Epithelial cell of prostate (primary cell): Measurements from ENCODE around the gene ACVR1.

ENCODE experiments used
- DNase-seq: peaks from one replicate; pipeline ENCODE4 v3.0.0-alpha.2; 2011; ENCODE audit warnings: low read depth, low spot score
- H3K27ac ChIP-seq: fragments of 450-650 bp; 2 replicates; pipeline ENCODE4 v1.5.1; 2017; ENCODE audit warnings: mild to moderate bottlenecking

ACVR1 gene

DNA sequence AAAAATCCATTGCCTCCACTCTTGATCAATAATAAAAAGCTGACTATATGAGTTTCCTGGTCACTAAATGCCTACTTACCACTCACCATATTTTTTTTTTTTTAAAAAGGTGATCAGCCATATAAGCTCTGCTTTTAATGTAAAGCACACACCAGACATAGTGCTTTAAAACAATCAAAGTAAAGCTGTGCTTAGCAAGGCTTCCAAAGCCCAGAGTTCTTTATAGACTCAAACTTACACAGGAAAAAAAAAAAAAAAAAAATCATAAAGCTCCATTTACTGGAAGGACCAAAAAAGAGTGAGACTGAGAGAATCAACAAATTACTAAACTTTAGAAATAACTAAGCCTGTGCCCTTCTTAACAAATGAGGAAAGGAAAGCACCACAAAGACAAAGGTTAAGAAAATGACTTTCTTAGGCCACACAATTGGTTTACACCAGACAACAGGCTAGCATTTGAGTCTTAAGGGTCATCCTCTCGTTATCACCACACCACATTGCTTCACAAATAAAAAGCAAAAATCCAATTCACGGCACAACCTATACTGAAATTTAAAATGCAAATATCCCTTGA is 11.2 kb downstream of the ACVR1 start:
- H3K27ac ChIP-seq, result no peak overlapping the region
- DNase-seq, result no peak

DNA sequence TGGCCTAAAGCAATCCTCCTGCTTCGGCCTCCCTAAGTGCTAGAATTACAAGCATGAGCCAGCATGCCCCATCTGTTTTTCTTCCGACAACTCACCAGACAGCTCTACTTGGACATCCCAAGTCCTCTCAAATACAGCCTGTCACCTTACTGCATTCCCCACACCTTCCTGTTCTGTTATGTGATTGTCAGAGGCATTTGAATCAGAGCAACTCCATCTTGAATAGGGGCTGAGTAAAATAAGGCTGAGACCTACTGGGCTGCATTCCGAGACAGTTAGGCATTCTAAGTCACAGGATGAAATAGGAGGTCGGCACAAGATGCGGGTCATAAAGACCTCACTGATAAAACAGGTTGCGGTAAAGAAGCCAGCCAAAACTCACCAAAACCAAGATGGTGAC is 17.3 kb downstream of the ACVR1 start:
- H3K27ac ChIP-seq, result peak overlapping the region; percentile 60
- no peak for DNase-seq

DNA sequence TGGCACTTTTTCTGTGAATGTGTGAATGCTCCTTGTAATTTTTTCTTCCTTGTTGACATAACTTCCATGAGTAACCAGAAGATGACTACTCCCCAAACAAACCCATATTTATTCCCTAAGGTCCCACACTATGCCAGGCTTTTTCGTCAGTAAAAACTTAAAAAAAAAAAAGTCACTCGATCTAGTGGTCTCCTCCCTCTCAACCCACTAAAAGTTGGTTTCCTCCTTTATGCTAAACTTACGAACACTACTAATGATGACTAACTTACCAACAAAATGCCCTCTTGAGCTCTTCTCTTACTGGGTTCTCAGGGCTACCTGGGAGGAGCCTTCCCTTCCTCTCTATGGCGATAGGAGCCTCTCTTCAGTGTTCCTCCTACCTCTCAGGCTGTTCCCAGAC is 18.2 kb downstream of the ACVR1 start:
- H3K27ac ChIP-seq, result peak overlapping the region; percentile 60
- no peak for DNase-seq

DNA sequence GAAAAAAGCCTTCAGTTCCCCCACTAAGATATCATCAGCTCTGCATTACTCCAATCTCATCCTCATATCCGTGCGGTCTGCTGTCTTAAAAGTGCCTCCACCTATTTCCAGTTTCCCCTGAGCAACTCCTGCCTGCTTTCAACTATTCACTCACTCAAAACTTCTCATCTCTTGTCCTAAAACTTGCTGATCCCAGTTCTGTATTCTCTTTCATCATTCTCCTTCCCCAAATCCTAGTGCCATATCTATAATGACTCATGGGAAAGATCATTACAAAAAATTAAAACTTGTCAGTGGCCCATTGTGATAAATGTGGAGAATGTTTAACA is 20.0 kb downstream of the ACVR1 start:
- peak overlapping the region; percentile 87 for H3K27ac ChIP-seq
- no peak for DNase-seq

DNA sequence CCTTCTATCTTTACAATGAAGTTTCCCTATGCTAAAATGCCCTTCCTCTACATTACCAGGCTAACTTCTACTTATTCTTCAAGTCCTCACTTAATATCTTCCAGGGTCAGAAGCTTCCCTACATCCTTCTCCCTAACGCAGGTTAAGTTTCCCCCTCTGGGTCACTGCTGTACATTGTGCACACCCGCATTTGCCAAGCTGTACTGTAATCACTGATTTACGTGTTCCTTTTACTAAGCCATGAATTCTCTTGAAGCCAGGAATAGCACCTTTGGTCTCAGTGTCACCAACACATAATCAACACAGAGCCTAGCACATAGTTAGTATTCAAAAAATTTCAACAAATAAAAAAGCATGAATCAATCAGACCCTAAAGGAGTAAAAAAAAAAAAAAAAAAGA is 22.3 kb downstream of the ACVR1 start:
- no peak overlapping the region for H3K27ac ChIP-seq
- no peak for DNase-seq

DNA sequence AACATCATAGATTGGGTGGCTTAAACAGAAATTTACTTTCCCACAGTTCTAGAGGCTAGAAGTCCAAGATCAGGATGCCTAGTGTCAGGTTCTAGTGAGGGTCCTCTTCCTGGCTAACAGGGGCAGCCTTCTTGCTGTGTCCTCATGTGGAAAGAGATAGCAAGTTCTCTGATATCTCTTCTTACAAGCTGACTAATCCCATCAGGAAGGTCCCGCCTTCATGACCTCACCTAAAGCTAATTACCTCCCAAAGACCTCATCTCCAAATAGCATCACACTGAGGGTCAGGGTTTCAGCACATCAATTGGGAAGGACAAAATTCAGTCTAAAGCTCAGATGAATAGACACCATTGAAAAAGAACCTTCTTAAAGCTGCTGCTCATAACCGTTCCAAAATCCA is 22.9 kb downstream of the ACVR1 start:
- H3K27ac ChIP-seq, result no peak overlapping the region
- no peak for DNase-seq

DNA sequence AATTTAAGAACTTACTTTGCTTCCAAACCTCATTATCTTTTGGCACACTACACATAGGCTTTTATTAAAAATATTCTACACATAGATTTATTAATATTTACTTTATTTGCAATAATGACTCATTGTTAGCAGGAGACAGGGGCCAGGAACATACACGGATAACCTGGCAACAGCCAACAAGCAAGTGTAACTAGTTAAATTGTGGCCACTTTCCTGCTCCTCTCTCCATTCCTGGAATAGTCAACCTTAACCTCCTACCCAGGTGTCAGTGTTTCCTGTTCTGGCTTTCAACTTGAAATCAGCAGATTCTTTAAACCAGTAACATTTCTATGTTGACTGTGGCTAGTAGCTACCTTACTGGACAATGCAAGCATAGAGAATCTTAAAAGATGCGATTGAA is 26.5 kb downstream of the ACVR1 start:
- no peak overlapping the region for H3K27ac ChIP-seq
- no peak for DNase-seq

DNA sequence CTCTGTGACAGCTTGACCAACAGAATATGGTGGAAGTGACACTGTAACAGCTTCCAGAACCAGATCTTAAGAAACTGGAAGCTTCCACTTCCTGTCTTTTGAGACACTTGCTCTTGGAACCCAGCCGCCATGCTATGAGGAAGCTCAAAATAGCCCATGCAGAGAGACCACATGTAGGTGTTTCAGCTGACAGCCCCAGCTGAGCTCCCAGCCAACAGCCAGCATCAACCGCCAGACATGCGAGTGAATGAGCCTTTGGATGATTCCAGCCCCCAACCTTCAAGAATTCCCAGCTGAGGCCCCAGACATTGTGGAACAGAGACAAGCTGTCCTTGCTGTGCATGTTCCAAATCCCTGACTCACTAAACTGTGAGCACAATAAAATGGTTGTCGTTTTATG is 27.9 kb downstream of the ACVR1 start:
- no peak for DNase-seq
- H3K27ac ChIP-seq, result no peak overlapping the region

DNA sequence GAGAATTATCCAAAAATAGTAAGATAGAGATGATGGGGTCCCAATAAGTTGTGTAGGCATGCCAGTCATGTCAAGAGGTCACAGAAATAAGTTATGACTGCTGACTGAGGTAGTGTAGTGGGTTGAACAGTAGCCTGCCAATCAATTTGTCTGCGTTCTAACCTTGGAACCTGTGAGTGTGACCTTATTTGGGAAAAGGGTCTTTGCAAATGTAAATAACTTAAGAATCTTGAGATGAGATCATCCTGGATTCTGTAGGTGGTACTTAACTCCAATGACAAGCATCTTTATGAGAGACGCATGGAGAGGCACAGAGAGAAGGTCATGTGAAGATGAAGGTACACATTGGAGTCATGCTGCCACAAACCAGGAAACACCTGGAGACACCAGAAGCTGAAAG is 31.0 kb downstream of the ACVR1 start:
- no peak for DNase-seq
- H3K27ac ChIP-seq, result no peak overlapping the region

DNA sequence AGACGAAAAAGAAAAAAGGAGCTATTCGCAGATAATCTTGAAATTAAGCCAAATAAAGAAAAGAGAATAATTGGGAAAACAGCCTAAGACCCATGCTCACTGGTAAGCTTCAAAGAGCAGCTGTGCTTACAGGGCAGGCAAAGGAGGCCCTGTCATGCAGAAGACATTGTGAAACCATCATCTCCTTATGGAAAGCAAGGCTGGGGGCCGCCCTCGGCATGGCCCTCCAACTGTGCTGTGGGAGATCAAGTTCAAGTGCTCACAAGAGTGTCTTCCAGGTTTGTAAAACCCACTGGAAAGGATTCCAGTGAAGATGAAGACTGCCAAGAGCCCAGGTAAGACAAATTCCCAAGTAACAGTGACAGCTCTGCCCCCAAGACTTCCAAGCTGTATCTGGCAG is 32.2 kb downstream of the ACVR1 start:
- no peak for DNase-seq

DNA sequence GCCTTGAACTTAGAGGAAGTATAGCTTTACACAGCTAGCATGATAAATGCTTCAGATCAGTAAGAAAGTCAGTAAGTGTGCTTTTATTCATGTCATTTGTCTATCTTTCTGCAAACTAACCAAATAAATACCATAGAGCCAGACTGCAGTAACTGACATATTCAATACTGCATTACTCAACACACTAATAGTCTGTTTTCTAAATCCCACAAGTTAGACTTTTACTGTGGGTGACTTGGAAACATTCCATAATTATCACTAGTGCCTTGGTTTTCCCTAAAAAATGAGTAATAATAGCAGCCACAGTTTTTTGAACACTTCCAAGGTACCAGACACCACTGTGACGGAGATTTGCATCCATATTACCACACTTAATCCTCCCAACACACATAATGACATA is 33.0 kb downstream of the ACVR1 start:
- no peak for DNase-seq
- no peak overlapping the region for H3K27ac ChIP-seq

More for the DNA sequence above, 32.2 kb downstream of the ACVR1 start:
- no peak overlapping the region for H3K27ac ChIP-seq

DNA sequence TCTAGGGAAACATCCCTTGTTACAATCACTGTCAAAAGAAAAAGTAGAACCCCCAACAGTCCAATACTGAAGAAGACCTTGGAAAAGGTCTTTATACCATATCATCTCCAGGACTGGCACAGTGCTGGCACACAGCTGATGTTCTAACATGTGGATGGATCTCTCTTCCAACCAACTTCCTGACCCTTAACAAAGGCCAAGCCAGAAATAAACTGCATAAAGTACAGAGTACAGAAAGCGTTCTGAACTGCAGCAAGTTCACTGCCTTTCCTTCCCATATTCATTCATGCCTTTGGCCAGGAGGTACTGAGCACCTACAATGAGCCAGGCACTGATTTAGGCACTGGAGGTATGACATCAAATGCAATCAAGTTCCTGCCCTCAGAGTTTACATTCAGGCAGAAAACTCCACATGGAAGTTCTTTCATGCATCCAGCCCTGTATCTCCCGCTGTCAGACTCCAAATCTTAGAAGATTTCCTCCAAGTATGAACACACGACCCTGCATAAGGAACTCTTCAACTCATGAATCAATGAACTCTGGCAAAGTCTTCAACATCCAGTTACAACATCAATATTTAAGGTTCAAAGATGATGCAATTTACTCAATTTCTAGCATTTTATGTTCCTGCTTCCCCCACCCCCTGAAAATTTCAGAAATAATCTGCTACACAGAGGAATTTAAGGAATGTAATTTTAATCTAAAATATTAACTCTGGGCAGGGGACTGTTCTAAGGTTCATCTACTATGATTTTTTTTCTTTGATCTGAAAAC is 33.8 kb downstream of the ACVR1 start:
- no peak for DNase-seq
- no peak overlapping the region for H3K27ac ChIP-seq

DNA sequence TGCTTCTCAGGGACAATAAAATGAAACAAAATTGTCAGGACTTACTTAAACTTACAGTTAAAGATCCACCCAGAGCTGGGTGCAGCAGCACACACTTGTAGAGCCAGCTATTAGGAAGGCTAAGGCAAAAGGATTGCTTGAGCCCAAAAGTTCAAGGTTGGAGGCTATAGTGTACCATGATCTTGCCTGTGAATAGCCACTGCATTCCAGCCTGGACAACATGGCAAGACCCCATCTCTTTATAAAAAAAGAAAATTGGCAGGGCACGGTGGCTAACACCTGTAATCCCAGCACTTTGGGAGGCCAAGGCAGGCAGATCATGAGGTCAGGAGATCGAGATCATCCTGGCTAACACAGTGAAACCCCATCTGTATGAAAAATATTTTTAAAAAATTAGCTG is 34.6 kb downstream of the ACVR1 start:
- no peak for DNase-seq
- no peak overlapping the region for H3K27ac ChIP-seq

DNA sequence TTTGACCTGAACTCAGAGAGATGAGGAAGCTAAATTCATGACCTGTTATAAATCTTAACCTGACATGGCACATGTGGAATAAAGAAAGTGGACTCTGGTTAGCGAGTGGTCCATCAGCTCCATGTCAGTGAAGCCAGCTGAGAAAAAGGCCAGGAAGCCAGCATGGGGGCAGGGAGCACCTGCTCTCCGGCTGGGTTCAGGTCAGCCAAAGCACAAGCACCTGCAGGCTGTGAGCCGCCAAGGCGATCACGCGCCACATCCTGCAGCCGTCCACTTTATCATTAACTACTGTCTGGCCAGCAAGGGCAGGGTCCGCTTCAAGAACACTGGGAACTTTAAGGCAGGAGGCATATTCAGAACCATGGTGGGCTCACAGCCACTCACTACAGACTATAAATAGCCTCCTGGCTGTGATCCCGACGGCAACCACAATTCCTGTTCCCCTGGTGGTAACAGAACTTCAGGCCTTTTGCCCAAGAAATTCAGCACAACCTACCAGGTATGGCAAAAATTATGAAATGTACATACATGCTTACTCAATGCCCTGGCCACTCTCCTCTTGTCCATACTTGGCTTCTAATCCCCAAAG is 35.5 kb downstream of the ACVR1 start:
- DNase-seq, result no peak

DNA sequence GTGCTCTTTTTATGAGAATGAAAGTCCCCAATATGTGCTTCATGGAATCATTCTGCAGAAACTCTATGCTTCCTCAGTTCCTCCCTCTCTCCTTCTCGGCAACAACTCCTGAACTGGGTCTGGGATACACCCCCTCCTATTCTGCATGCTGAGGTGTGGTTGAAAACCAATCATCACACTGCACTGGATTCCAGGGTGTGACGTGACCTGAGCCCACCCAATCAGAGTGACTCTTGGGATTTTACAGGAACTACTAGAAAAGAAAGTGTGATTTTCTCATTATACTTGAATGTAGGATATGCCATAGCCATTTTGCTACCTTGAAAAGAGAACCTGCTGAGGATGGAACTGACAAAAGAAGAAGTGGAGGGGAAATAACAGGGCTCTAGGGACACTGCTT is 36.3 kb downstream of the ACVR1 start:
- no peak for DNase-seq
- H3K27ac ChIP-seq, result no peak overlapping the region

More for the DNA sequence above, 35.5 kb downstream of the ACVR1 start:
- no peak overlapping the region for H3K27ac ChIP-seq

DNA sequence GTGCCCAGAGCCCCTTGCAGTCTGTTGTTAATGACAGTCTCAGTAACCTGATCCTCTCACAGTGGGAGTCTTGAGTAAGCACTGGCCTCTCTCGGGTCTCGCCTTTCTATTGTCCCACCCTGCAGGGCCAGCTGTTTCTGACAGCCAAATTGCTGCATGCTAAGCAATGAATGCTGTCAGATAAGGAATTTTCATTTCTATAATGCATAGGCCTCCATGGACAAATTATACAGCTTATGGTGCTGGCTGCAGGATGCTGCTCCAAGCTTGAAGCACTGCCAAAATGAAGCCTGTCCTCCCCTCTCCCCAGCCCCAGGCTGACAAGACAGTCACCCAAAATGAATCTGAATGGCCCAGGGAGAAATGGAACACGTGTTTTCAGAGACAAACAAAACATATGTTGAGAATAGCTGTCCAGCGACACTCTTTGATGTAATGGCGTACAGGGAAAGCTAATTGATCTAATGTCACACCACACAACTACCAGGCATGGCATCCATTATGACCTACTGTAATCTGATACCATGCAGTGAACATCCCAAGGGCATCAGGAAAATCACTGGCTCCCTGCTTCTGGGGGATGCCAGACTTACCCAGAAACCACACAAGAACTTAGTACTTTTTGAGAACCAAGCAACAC is 36.8 kb downstream of the ACVR1 start:
- no peak for DNase-seq
- H3K27ac ChIP-seq, result peak overlapping the region; percentile 69

DNA sequence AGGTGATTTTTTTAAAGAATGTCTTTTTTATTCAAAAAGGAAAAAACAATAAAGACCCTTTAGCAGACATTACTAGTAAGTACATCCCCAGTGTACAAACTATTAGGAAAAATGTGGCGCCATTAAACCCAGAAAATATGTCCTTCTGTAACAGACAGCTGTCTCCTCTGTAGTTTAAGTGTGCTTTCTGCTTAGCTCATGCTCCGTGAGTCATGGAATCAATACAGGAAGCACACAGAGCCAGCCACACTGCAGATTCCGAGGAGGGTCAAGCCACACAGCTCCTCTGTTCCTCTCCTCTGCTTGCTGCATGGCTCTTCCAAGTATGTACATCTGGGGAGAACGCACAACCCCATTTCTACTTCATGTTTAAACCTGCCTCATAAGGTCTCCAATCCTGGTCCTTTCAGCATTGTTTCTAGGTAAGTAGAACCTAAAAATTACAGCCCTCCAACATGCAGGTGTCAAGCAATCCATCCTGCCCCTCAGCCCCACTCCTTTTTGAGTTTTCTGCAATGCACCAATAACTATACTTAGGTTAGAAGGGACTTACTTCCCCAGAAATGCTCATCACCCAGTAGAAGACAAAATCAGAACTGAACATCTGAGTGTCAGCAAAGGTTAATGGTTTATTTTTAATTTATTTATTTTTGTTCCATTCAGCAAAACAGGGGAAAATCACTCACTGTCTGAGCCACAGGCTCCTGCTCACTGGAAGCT is 37.5 kb downstream of the ACVR1 start:
- no peak for DNase-seq
- peak overlapping the region; percentile 69 for H3K27ac ChIP-seq

DNA sequence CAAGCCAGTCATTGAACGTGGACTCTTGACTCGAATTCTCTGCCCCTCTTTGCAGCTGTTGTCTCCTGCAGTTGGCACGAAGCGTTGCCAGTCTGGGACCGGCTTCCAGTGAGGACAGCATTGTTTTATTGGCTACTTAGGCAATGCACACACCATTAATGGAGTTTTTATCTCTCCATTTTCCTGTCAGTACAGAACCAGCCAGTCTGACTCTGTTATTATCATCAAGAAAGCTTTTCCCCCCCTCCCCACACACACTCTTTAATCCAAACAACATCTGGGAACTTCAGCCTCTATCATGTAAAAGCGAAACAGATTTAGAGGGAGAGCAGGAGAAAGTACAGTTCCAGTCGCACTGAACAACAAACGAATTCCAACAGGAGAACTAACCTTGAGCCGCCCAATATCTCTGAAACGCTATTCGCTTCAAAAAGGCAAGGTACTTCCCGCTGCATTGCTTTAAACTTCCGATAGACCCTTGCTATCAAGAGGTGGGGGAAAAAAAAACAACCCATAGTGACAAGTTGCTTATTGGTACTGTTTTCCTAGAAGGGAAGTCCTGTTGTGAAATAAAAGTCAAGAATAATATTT is 38.2 kb downstream of the ACVR1 start:
- peak overlapping the region; percentile 69 for H3K27ac ChIP-seq
- no peak for DNase-seq

DNA sequence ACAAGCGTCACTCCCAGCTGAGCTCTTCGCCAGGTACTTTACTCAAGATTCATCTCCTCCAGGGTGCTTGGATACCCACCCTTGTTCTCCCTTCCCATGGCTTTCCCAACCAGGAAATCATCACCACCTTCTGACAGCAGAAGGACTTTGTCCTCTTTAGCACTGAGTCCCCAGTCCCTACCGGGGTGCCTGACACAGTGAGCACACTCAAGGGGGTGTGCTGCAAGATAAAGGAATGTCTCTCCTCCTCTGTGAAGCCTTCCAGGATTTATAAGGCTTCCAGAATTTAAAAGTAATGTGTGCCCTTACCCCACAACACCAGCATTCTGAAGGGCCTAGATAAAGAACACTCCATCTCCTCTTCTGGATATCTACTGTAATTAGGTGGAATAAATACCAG is 39.6 kb downstream of the ACVR1 start:
- DNase-seq, result no peak
- H3K27ac ChIP-seq, result no peak overlapping the region

DNA sequence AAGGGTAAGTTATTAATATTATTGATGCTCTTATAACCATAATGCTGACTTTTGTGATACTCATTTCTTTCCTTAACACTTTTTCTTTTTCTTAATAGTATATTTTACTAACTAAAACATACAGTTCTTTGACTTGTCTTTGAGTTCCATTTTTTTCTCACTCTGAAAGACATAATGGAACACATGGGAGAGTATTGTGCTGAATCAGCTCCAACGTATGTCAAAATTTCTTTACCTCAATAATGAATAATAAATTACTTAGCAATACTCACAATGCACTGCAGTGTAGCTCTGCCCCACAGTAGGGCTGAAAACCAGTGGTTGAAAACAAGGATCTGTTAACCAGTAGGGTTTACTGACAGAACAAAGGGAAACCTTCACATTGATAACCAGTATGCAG is 40.7 kb downstream of the ACVR1 start:
- DNase-seq, result no peak
- no peak overlapping the region for H3K27ac ChIP-seq
